ENCODE data around the gene COLGALT1.

DNA sequence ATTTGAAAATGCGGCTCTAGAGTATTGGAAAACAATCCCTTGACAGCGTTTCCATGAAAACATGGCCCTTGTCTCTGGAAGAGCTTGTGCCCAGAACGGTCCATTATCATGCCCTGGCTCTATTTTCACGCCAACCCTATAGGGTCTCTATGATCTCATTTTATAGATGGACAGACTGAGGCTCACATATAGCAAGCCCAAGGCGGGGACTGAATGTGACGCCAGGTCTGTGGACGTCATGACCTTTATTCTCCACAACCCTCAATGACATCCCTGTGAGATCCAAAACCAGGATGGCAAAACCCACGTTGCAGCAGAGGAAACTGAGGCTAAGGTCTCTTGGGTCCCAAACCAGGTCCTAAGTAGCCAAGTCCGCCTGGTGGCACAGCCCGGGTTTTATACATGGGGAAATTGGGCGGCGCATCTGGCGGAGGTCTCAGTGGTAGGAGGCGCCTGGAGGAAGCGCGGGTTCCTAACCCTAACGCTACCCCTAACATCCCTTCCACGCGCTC is 425 bp upstream of the COLGALT1 start:
- TF ChIP-seq EZH2 (IDR thresholded peaks at IDR 0.05; ENCODE audit: insufficient read depth, poor library complexity, severe bottlenecking) (no peak), EZH2phosphoT487 (IDR thresholded peaks at IDR 0.05; ENCODE audit: insufficient read depth, low read depth) (no peak)

All from GM23248 (cell line).